CD14-positive monocyte (primary cell): Measurements from ENCODE around the gene GRIP1. TPM values are rescaled to one million over a fixed set of nuclear protein-coding genes. Genes with fewer than 3 reads are reported as not detected.
A peak's percentile ranks its signal among the peaks of the same experiment; 100 is the strongest.

ENCODE experiments used
- DNase-seq, 3 donors: peaks; one replicate each; pipeline ENCODE4 v3.0.0-alpha.2; 2011 to 2022
- H2AFZ ChIP-seq: 2 replicates; pipeline ENCODE4 v1.6.0; 2012; ENCODE audit warnings: mild to moderate bottlenecking, low read depth, low read length, inconsistent platforms; ENCODE audit not compliant: insufficient read depth, poor library complexity, severe bottlenecking
- H3K27ac ChIP-seq, 2 donors: 1 replicate in 1 of 2; 2 replicates in 1 of 2; pipeline ENCODE4 v1.5.1; 2012 to 2013; ENCODE audit warnings: low read length in 2 of 2, control low read depth in 1 of 2, inconsistent platforms in 1 of 2, low read depth in 1 of 2, mild to moderate bottlenecking in 1 of 2
- H3K27me3 ChIP-seq, 2 donors: one replicate each; pipeline versions ENCODE4 v1.6.0 to v1.6.1; 2011 to 2013; ENCODE audit warnings: low read length in 2 of 2; ENCODE audit not compliant: control insufficient read depth in 2 of 2, insufficient read depth in 2 of 2
- H3K36me3 ChIP-seq, 2 donors: replicated peaks in 1 of 2; 1 replicate in 1 of 2; 2 replicates in 1 of 2; pipeline versions ENCODE4 v1.5.1 to v1.6.1; 2012 to 2013; ENCODE audit warnings: low read length in 2 of 2, control low read depth in 1 of 2, inconsistent platforms in 1 of 2, mild to moderate bottlenecking in 1 of 2; ENCODE audit not compliant: insufficient read depth in 2 of 2, control insufficient read depth in 1 of 2
- H3K4me1 ChIP-seq, 2 donors: 1 replicate in 1 of 2; 2 replicates in 1 of 2; pipeline versions ENCODE4 v1.5.1 to v1.6.1; 2012 to 2013; ENCODE audit warnings: low read length in 2 of 2, control low read depth in 1 of 2, inconsistent platforms in 1 of 2, mild to moderate bottlenecking in 1 of 2, moderate library complexity in 1 of 2; ENCODE audit not compliant: insufficient read depth in 2 of 2, control insufficient read depth in 1 of 2
- H3K4me2 ChIP-seq: replicated peaks from 2 replicates; pipeline ENCODE3; 2012; ENCODE audit warnings: low read length, moderate library complexity, mild to moderate bottlenecking; ENCODE audit not compliant: poor library complexity, severe bottlenecking; ENCODE audit errors: extremely low read depth
- H3K4me3 ChIP-seq, 3 experiments: fragments of 200-600 bp in 1 of 3; sonication (generic) in 1 of 3; replicated peaks in 1 of 3; 1 replicate in 2 of 3; 2 replicates in 1 of 3; pipeline ENCODE4 v1.5.1; 2011 to 2013; ENCODE audit warnings: low read length in 3 of 3, mild to moderate bottlenecking in 3 of 3, control low read depth in 2 of 3, low read depth in 2 of 3, inconsistent platforms in 1 of 3, moderate library complexity in 1 of 3
- H3K79me2 ChIP-seq: 2 replicates; pipeline ENCODE4 v1.6.0; 2012; ENCODE audit warnings: mild to moderate bottlenecking, control low read depth, inconsistent platforms, low read length, moderate library complexity; ENCODE audit not compliant: insufficient read depth
- H3K9ac ChIP-seq: 2 replicates; pipeline ENCODE4 v1.6.0; 2017; ENCODE audit warnings: low read length, mild to moderate bottlenecking; ENCODE audit not compliant: insufficient read depth, poor library complexity, severe bottlenecking
- H3K9me3 ChIP-seq, 2 donors: replicated peaks in 1 of 2; 1 replicate in 1 of 2; 2 replicates in 1 of 2; pipeline versions ENCODE4 v1.5.1 to v1.6.1; 2012 to 2013; ENCODE audit warnings: low read length in 2 of 2, control low read depth in 1 of 2; ENCODE audit not compliant: control insufficient read depth in 1 of 2, insufficient read depth in 1 of 2
- H4K20me1 ChIP-seq: 2 replicates; pipeline ENCODE4 v1.6.0; 2012; ENCODE audit warnings: mild to moderate bottlenecking, low read length, control low read depth, moderate library complexity; ENCODE audit not compliant: insufficient read depth
- H3K27ac Mint-ChIP-seq, 7 donors: one replicate each; pipeline ENCODE4 v1.8.0; 2020; ENCODE audit warnings: mild to moderate bottlenecking in 7 of 7, mixed read lengths in 7 of 7, moderate library complexity in 6 of 7, inconsistent platforms in 2 of 7
- H3K27me3 Mint-ChIP-seq, 3 donors: one replicate each; pipeline ENCODE4 v1.8.0; 2021 to 2022; ENCODE audit warnings: low read depth in 3 of 3, mild to moderate bottlenecking in 3 of 3, mixed read lengths in 3 of 3, moderate library complexity in 3 of 3, inconsistent platforms in 1 of 3
- H3K36me3 Mint-ChIP-seq, 2 donors: one replicate each; pipeline ENCODE4 v1.8.0; 2020; ENCODE audit warnings: mixed read lengths in 2 of 2, inconsistent platforms in 1 of 2, mild to moderate bottlenecking in 1 of 2
- H3K4me1 Mint-ChIP-seq: one replicate; pipeline ENCODE4 v1.8.0; 2020; ENCODE audit warnings: mild to moderate bottlenecking, mixed read lengths
- H3K4me3 Mint-ChIP-seq, 2 donors: one replicate each; pipeline ENCODE4 v1.8.0; 2020; ENCODE audit warnings: mild to moderate bottlenecking in 2 of 2, mixed read lengths in 2 of 2, moderate library complexity in 1 of 2
- H3K9me3 Mint-ChIP-seq, 7 donors: one replicate each; pipeline ENCODE4 v1.8.0; 2020 to 2022; ENCODE audit warnings: mixed read lengths in 7 of 7, mild to moderate bottlenecking in 6 of 7, moderate library complexity in 6 of 7, inconsistent platforms in 2 of 7
- WGBS: methylation state at CpG from one replicate; pipeline ENCODE4 v1.1.5; 2013; ENCODE audit warnings: missing lambda C conversion rate; ENCODE audit not compliant: insufficient coverage; 5-methylcytosine and 5-hydroxymethylcytosine counted together
- intact Hi-C, 2 donors: fragments of 100-400 bp; cut with micrococcal nuclease; formaldehyde crosslinking; loops; one replicate each; pipeline versions ENCODE4 v1.15.0 to v1.15.1; 2023
- polyA plus RNA-seq, 3 donors: library from polyadenylated mRNA; depleted of rRNA in 1 of 3; unstranded in 2 of 3; stranded (reverse) in 1 of 3; fragments of 300-500 nt in 2 of 3; fragments of >200 nt in 1 of 3; fragmentation: Illumina TruSeq in 2 of 3; gene quantifications; 1 replicate in 2 of 3; 2 replicates in 1 of 3; pipeline ENCODE4 v1.2.3, GENCODE V29; 2012 to 2021
- TF ChIP-seq, protein P1 (sequence below): fragments of 200-600 bp; IDR thresholded peaks from one replicate; pipeline ENCODE4 v1.8.0; 2022; ENCODE audit warnings: antibody characterized with exemption, mild to moderate bottlenecking

The GRIP1 gene
- polyA plus RNA-seq, 3 donors = 0.21 TPM; not detected in 2

DNA sequence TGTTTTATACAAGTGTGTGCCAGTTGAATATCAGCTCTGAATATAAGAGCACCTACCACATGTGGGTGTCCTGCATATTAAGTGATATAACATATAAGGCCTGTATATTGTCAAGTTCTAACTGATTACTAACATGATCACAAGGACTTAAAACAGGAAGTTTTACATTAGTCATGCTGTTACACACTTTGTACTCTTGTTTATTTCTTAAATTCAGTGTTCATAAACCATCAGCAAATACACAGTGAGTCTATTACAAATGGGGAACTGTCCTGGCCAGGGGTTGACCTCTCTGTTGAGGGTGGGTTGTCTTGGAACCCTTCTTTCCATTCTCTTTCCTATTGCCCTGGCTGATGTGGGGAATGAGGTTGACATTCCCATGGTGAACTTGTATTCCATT lies 357.4 kb downstream of the GRIP1 start:
- peaks cover 49 to 63% of the 10 kb centered on the region in 2 donors for H3K36me3 Mint-ChIP-seq
- H3K9me3 Mint-ChIP-seq = peaks cover 0 to 2% (median 0%) of the 10 kb centered on the region in 7 donors
- no peak overlapping the region for H3K4me3 ChIP-seq
- peaks cover 18 to 58% of the 10 kb centered on the region in 2 donors for H3K36me3 ChIP-seq
- H3K27me3 ChIP-seq = no peaks in the 10 kb centered on the region
- H3K4me2 ChIP-seq = no peak overlapping the region
- H3K4me3 Mint-ChIP-seq = no peak overlapping the region
- TF ChIP-seq, protein P1, sequence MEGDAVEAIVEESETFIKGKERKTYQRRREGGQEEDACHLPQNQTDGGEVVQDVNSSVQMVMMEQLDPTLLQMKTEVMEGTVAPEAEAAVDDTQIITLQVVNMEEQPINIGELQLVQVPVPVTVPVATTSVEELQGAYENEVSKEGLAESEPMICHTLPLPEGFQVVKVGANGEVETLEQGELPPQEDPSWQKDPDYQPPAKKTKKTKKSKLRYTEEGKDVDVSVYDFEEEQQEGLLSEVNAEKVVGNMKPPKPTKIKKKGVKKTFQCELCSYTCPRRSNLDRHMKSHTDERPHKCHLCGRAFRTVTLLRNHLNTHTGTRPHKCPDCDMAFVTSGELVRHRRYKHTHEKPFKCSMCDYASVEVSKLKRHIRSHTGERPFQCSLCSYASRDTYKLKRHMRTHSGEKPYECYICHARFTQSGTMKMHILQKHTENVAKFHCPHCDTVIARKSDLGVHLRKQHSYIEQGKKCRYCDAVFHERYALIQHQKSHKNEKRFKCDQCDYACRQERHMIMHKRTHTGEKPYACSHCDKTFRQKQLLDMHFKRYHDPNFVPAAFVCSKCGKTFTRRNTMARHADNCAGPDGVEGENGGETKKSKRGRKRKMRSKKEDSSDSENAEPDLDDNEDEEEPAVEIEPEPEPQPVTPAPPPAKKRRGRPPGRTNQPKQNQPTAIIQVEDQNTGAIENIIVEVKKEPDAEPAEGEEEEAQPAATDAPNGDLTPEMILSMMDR = no peak
- H3K27me3 Mint-ChIP-seq = no peaks in the 10 kb centered on the region
- H3K9ac ChIP-seq = no peak overlapping the region
- intact Hi-C loops = no loop called here
- DNase-seq = peak; percentile 60 to 88 (median 80)
- H3K9me3 ChIP-seq = no peaks in the 10 kb centered on the region
- peaks cover 9 to 12% of the 10 kb centered on the region in 2 donors for H3K4me1 ChIP-seq
- H3K79me2 ChIP-seq = peaks cover 10% of the 10 kb centered on the region
- H2AFZ ChIP-seq = no peak overlapping the region
- no peaks in the 10 kb centered on the region for H4K20me1 ChIP-seq
- peak overlapping the region; percentile 79 to 91 (median 87) for H3K27ac Mint-ChIP-seq
- H3K4me1 Mint-ChIP-seq = peaks cover 12% of the 10 kb centered on the region
- peak overlapping the region in 1 of 2 donors; percentile 74 for H3K27ac ChIP-seq

DNA sequence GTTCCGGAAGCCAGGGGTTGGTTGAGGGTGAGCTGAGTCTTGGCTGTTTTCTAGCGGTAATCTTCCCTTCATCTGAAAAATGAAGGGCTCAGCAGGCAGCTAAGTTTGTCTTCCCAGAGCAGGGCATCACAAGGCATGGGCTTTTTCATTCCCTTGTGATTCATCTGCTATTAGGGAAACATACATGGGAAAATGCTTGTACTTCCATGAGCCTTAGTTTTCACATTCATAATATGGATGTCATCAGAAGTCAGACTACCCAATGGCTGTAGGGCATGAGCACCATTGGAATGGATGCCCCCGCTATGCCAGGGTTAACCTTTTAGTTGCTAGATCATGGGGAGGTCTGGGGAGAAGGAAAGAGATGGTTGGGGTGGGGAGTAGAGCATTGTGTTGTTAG lies 357.9 kb downstream of the GRIP1 start:
- Histone ChIP-seq H3K27ac (peak overlapping the region in 1 of 2 donors; percentile 74), H3K27me3 (no peaks in the 10 kb centered on the region), H3K36me3 (peaks cover 21 to 58% of the 10 kb centered on the region in 2 donors), H3K79me2 (peaks cover 14% of the 10 kb centered on the region), H3K4me1 (peaks cover 9 to 12% of the 10 kb centered on the region in 2 donors), H4K20me1 (no peaks in the 10 kb centered on the region), H3K4me2 (no peak overlapping the region), H3K9me3 (no peaks in the 10 kb centered on the region), H3K4me3 (no peak overlapping the region), H3K9ac (no peak overlapping the region), H2AFZ (no peak overlapping the region)
- no peaks in the 10 kb centered on the region for H3K27me3 Mint-ChIP-seq
- peaks cover 50 to 61% of the 10 kb centered on the region in 2 donors for H3K36me3 Mint-ChIP-seq
- no peak overlapping the region for H3K4me3 Mint-ChIP-seq
- TF ChIP-seq, protein P1 = no peak
- H3K4me1 Mint-ChIP-seq = peaks cover 12% of the 10 kb centered on the region
- intact Hi-C loops = no loop called here
- peak in 1 of 3 donors; percentile 55 for DNase-seq
- peaks cover 0 to 2% (median 0%) of the 10 kb centered on the region in 7 donors for H3K9me3 Mint-ChIP-seq
- H3K27ac Mint-ChIP-seq = peak overlapping the region; percentile 79 to 91 (median 87)
- WGBS = 97% methylated on average over 3 of the region's 3 CpGs
